Osteocyte (in vitro differentiated cells): Measurements from ENCODE around the gene MINK1. TPM values are rescaled to one million over a fixed set of nuclear protein-coding genes. Genes with fewer than 3 reads are reported as not detected.

Source experiments
- DNase-seq: peaks from one replicate; pipeline ENCODE4 v3.0.0; 2021; ENCODE audit warnings: mixed read lengths; ENCODE audit not compliant: unreplicated experiment; ENCODE audit errors: extremely low spot score
- H3K27ac Mint-ChIP-seq: one replicate; pipeline ENCODE4 v1.8.0; 2021; ENCODE audit warnings: mild to moderate bottlenecking, mixed read lengths; ENCODE audit not compliant: unreplicated experiment
- H3K27me3 Mint-ChIP-seq: one replicate; pipeline ENCODE4 v1.8.0; 2021; ENCODE audit warnings: mixed read lengths; ENCODE audit not compliant: unreplicated experiment
- H3K36me3 Mint-ChIP-seq: one replicate; pipeline ENCODE4 v1.8.0; 2021; ENCODE audit warnings: mixed read lengths; ENCODE audit not compliant: unreplicated experiment
- H3K4me1 Mint-ChIP-seq: one replicate; pipeline ENCODE4 v1.8.0; 2021; ENCODE audit warnings: mixed read lengths; ENCODE audit not compliant: unreplicated experiment
- H3K4me3 Mint-ChIP-seq: one replicate; pipeline ENCODE4 v1.8.0; 2021; ENCODE audit warnings: mild to moderate bottlenecking, moderate library complexity, mixed read lengths; ENCODE audit not compliant: unreplicated experiment
- H3K9me3 Mint-ChIP-seq: one replicate; pipeline ENCODE4 v1.8.0; 2021; ENCODE audit warnings: mixed read lengths; ENCODE audit not compliant: unreplicated experiment
- total RNA-seq: library from RNA; stranded (reverse); gene quantifications from 2 replicates; pipeline ENCODE4 v1.2.1, GENCODE V29; 2021
- TF ChIP-seq, protein P1 (sequence below): fragments of 200-600 bp; sonication (generic); IDR thresholded peaks from 2 replicates; pipeline ENCODE4 v1.5.0; 2021; ENCODE audit warnings: antibody characterized with exemption, mild to moderate bottlenecking, moderate library complexity

The MINK1 gene
- total RNA-seq, 1 donor from 2014 or later, result 93.3 TPM

DNA sequence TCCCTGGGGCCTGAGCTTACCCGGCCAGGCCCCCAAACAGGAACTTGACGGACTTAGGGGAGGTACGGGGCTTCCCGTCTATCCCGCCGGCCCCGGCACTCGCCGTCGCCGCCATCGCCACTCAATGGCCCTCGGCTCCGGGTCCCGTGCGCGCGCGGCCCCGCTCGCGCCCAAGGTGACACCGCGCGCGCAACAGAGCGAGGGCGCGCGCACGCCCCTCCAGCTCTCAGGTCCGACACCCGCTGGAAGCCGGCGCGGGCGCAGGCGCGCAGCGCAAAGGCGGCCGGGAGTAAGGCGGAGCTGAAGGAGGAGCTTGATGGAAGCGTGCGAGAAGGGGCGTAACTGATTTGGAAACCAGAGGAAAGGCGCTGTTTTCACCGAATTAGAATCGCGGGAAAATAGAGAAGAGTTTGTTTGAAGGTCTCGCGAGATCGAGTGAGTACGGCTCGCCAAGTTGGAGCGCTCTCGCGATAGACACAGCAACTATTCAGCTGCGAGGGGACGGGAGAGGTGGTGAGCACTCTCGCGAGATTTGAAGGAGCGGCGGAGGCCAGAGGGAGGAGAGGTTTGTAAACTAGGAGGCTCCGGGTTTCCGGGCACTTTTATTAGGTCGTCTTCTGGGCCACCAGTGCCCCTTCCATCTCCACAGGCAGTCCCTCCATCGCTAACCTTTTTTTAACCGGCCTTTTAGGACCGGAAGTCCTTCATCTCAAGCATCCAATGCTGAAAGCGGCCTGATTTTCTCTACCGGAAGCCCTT, 106.8 kb downstream of the MINK1 start, which contains the start of the genes RNF167 and SLC25A11:
RNF167 (plus strand) TSS at position 473 of the 759 bp plus-strand sequence. CDS start 642 bp downstream, outside the sequence.
SLC25A11 (minus strand) TSS at position 251 of the 759 bp plus-strand sequence; CDS start at position 115, 136 bp downstream.
- TF ChIP-seq, protein P1, sequence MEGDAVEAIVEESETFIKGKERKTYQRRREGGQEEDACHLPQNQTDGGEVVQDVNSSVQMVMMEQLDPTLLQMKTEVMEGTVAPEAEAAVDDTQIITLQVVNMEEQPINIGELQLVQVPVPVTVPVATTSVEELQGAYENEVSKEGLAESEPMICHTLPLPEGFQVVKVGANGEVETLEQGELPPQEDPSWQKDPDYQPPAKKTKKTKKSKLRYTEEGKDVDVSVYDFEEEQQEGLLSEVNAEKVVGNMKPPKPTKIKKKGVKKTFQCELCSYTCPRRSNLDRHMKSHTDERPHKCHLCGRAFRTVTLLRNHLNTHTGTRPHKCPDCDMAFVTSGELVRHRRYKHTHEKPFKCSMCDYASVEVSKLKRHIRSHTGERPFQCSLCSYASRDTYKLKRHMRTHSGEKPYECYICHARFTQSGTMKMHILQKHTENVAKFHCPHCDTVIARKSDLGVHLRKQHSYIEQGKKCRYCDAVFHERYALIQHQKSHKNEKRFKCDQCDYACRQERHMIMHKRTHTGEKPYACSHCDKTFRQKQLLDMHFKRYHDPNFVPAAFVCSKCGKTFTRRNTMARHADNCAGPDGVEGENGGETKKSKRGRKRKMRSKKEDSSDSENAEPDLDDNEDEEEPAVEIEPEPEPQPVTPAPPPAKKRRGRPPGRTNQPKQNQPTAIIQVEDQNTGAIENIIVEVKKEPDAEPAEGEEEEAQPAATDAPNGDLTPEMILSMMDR, result no peak
- peaks cover 42% of the 10 kb centered on the region for H3K4me1 Mint-ChIP-seq
- peak within 1 kb of the TSS; percentile 85 for H3K4me3 Mint-ChIP-seq
- H3K27ac Mint-ChIP-seq, result peak within 1 kb of the TSS; percentile 99
- DNase-seq, result peak; percentile 99
- H3K27me3 Mint-ChIP-seq, result no peaks in the 10 kb centered on the region
- peaks cover 16% of the 10 kb centered on the region for H3K36me3 Mint-ChIP-seq
- no peaks in the 10 kb centered on the region for H3K9me3 Mint-ChIP-seq

DNA sequence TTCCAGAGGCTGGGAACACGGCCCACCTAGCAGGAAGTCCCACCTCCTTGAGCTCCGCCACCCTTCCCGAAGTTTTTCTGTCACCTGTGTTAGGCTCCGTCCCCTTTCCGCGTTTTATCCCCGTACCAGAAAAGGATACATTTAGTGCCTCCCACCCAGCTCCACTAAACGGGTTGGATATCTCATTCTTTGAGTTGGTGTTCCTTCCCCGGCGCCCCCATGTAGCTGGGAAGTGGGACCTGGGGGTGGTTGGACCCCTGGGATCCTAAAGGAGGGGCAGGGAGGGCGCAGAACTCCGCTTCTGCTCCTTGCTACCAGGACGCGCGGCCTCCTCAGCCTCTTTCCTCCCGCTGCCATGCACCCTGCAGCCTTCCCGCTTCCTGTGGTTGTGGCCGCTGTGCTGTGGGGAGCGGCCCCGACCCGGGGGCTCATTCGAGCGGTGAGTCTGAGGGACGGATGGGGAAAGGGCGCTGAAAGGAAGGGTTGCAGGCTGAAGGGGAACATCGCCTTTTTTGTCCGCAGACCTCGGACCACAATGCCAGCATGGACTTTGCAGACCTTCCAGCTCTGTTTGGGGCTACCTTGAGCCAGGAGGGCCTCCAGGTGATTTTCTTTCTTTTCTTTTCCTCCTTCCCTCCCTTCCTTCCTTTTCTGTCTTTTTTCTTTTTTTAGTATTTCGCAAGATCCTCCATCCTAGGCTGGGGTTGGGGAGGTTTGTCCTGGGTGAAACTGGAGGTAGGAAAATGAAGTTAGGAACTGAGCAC, 107.6 kb downstream of the MINK1 start:
- H3K27me3 Mint-ChIP-seq, result no peaks in the 10 kb centered on the region
- H3K4me1 Mint-ChIP-seq, result peaks cover 50% of the 10 kb centered on the region
- TF ChIP-seq, protein P1, result no peak
- peaks cover 23% of the 10 kb centered on the region for H3K36me3 Mint-ChIP-seq
- H3K9me3 Mint-ChIP-seq, result no peaks in the 10 kb centered on the region
- peak overlapping the region; percentile 99 for H3K27ac Mint-ChIP-seq
- H3K4me3 Mint-ChIP-seq, result peak overlapping the region; percentile 85
- no peak for DNase-seq

DNA sequence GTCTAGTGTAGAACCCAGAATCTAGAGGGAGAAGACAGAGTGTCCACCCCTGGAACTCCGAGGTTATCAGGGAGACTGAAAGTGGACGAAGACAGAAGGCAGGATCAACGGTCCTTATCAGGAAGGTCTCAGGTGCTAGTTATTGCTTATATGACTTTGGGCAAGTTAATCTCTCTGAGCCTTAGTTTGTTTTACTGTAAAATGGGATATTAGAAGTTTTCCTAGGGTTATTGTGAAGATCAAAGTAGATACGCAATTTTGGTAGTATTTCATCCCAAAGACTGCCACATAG, 108.1 kb downstream of the MINK1 start:
- no peak for DNase-seq
- Mint-ChIP-seq H3K4me1 (peaks cover 54% of the 10 kb centered on the region), H3K36me3 (peaks cover 21% of the 10 kb centered on the region), H3K27ac (peak overlapping the region; percentile 99), H3K9me3 (no peaks in the 10 kb centered on the region), H3K4me3 (peak overlapping the region; percentile 85), H3K27me3 (no peaks in the 10 kb centered on the region)
- TF ChIP-seq, protein P1, result no peak

DNA sequence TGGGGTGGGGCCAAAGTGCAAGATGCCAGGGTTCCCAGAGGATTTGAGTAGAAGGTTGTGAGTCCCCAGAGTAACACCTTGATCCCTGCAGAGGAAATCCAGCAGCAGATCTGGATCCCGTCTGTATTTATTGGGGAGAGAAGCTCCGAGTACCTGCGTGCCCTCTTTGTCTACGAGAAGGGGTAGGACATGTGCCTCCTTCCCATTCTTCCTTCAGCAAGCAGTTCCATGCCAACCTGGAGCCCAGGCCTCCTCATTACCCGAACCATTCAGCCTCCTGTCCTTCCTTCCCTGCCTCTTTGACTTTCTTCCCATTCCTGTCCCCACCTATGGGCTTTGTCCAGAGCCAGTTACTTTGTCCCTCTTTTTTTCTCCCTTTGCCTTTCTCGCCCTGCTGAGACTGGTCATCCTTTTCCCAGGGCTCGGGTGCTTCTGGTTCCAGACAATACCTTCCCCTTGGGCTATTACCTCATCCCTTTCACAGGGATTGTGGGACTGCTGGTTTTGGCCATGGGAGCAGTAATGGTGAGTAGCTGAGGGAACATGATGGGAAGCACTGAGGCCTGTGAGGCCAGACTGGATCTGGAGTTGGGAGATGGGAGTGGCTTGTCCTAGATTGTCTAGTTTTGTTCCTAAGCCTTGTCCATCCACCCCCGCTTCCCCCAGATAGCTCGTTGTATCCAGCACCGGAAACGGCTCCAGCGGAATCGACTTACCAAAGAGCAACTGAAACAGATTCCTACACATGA, 109.8 kb downstream of the MINK1 start:
- Mint-ChIP-seq H3K9me3 (no peaks in the 10 kb centered on the region), H3K4me1 (peaks cover 62% of the 10 kb centered on the region), H3K36me3 (peaks cover 21% of the 10 kb centered on the region), H3K27ac (peak overlapping the region; percentile 50), H3K27me3 (no peaks in the 10 kb centered on the region), H3K4me3 (peak overlapping the region; percentile 44)
- DNase-seq, result no peak
- TF ChIP-seq, protein P1, result no peak
